ENCODE measurements around the gene IL4R. TPM values are rescaled to one million over a fixed set of nuclear protein-coding genes. Genes with fewer than 3 reads are reported as not detected.

The IL4R gene
- total and polyA plus RNA-seq, 2 of the 8 experiments (the other 6 are each of a cell fraction or from before 2014, with no cell fraction given): 29.1 to 29.4 TPM

DNA sequence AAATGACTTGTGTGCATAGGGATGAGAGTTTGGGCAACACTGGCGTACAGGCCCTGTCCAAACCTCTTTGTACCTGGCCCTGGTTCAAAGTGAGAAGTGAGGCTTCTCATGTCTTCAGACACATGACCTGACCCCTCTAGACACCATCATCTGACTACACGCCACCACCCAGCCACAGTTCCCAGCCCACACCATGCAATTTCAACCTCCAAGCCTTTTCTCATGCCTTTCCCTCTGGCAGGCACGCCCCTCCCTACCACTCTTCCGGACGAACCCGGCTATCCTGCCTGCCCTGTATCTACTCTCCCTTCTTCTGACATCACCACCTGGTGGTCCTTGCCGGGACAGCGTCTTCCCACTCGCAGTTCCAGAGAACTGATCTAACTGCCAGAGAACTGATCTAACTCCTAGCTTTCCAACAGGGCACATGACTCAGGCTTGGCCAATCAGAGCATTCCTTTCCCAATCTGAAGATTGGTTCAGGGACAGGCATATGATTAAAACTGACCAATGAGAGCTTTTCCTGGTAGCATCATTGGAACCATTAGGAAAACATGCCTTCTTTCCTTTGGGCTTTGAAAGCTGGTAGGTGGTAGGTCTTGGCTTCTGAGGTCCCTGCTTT is 61.1 kb downstream of the IL4R start:
- Histone ChIP-seq H3K56ac (replicated peaks; ENCODE audit: insufficient read length, low read depth, low read length) (no peak overlapping the region), H3K9me3 (ENCODE audit: insufficient read depth in 2 of 2, low read depth in 1 of 2, low read length in 1 of 2) (0 out of 4 replicates have a peak, but pooled peaks cover 0 to 3% of the 10 kb centered on the region in 2 experiments), H3K4me1 (replicated peaks in 1 of 4; ENCODE audit: control insufficient read depth in 3 of 4, insufficient read depth in 4 of 4, low read length in 3 of 4) (peaks cover 0 to 2% (median 0%) of the 10 kb centered on the region in 4 experiments; a peak in 3 of 7 replicates), H3K36me3 (ENCODE audit: control insufficient read depth in 2 of 4, insufficient read depth in 4 of 4, low read length in 3 of 4) (no peaks in the 10 kb centered on the region), H3K79me2 (ENCODE audit: control insufficient read depth in 1 of 2, insufficient read depth in 2 of 2, low read length in 2 of 2) (no peaks in the 10 kb centered on the region), H2BK120ac (replicated peaks; ENCODE audit: low read depth, low read length) (no peak overlapping the region), H2AFZ (ENCODE audit: low read length) (peak overlapping the region; percentile 72; the same call in 1 of the 2 replicates), H2BK20ac (ENCODE audit: low read length) (no peak overlapping the region), H3K4me3 (ENCODE audit: extremely low read depth in 1 of 4, insufficient read depth in 2 of 4, low read depth in 3 of 4, low read length in 4 of 4) (no peak overlapping the region), H2BK5ac (ENCODE audit: low read depth, low read length) (no peak overlapping the region), H4K8ac (ENCODE audit: extremely low read depth, insufficient read depth, low read length) (peak overlapping the region; percentile 52; the same call in 1 of the 2 replicates), H4K20me1 (replicated peaks in 1 of 2; ENCODE audit: control insufficient read depth in 1 of 2, insufficient read depth in 2 of 2, low read length in 2 of 2) (no peaks in the 10 kb centered on the region), H4K5ac (ENCODE audit: insufficient read length, low read depth, low read length) (no peak overlapping the region), H3K14ac (ENCODE audit: insufficient read length) (no peak overlapping the region), H3K23ac (ENCODE audit: insufficient read length) (no peak overlapping the region), H3K9ac (replicated peaks in 1 of 4; ENCODE audit: extremely low read depth in 1 of 4, low read depth in 3 of 4, low read length in 3 of 4) (no peak overlapping the region), H3K27ac (ENCODE audit: low read depth, low read length) (no peak overlapping the region), H4K91ac (replicated peaks; ENCODE audit: insufficient read length, low read length) (peak overlapping the region; percentile 42), H3K4ac (replicated peaks; ENCODE audit: insufficient read length, low read depth, low read length) (no peak overlapping the region), H3K4me2 (ENCODE audit: insufficient read depth in 1 of 2, low read depth in 2 of 2, low read length in 2 of 2) (0 out of 4 replicates have a peak overlapping the region, but pooled peaks of 1 of the 2 experiments have one; percentile 4), H3K79me1 (ENCODE audit: low read depth, low read length) (no peaks in the 10 kb centered on the region), H3K18ac (ENCODE audit: extremely low read depth, low read length) (no peak overlapping the region), H2BK15ac (ENCODE audit: low read length) (0 out of 2 replicates have a peak overlapping the region, but pooled peaks have one; percentile 12), H2BK12ac (ENCODE audit: low read depth, low read length) (no peak overlapping the region; the same call in 1 of the 2 replicates), H3K23me2 (ENCODE audit: low read depth, low read length) (no peaks in the 10 kb centered on the region), H3K27me3 (replicated peaks in 1 of 4; ENCODE audit: control insufficient read depth in 3 of 4, extremely low read depth in 1 of 4, insufficient read depth in 3 of 4, low read length in 3 of 4) (no peaks in the 10 kb centered on the region), H2AK5ac (ENCODE audit: low read depth, low read length) (no peak overlapping the region)
- CTCF ChIA-PET (ENCODE audit: partially characterized antibody): interaction anchor here (0.6 to 4.1 kb wide), 25 partner anchors 8 to 223 kb away, joined by 3 to 21 read pairs (median 4); partner anchors contain the start of gene IL21R
- POLR2A ChIA-PET (ENCODE audit: partially characterized antibody): interaction anchor here (0.9 kb wide), 1 partner anchor 13 kb away, joined by 3 read pairs; no protein-coding TSS in a partner anchor
- FAIRE-seq (peak; percentile 100), DNase-seq (ENCODE audit: low read depth in 1 of 2, low spot score in 2 of 2) (peak; percentile 87 to 93)
- WGBS, 2 experiments (ENCODE audit: extremely low coverage in 1 of 2, insufficient coverage in 1 of 2, insufficient read length in 1 of 2, insufficient replicate concordance in 2 of 2, low coverage in 1 of 2, low lambda C conversion rate in 2 of 2, missing lambda C conversion rate in 1 of 2): 34% methylated on average over 9 of the region's 9 CpGs; no CpG with 5 or more reads in 1 of the 2 experiments
- TF ChIP-seq TBP (IDR thresholded peaks at IDR 0.05; ENCODE audit: low read depth, low read length): peak; percentile 71
- TF ChIP-seq, protein P1, sequence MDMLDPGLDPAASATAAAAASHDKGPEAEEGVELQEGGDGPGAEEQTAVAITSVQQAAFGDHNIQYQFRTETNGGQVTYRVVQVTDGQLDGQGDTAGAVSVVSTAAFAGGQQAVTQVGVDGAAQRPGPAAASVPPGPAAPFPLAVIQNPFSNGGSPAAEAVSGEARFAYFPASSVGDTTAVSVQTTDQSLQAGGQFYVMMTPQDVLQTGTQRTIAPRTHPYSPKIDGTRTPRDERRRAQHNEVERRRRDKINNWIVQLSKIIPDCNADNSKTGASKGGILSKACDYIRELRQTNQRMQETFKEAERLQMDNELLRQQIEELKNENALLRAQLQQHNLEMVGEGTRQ (IDR thresholded peaks at IDR 0.05; ENCODE audit: low read length): peak; percentile 98
- TF ChIP-seq CREB1 (IDR thresholded peaks at IDR 0.05): peak; percentile 43; the same call in 1 of the 2 replicates
- TF ChIP-seq RAD21 (IDR thresholded peaks at IDR 0.05 in 1 of 2, conservative IDR thresholded peaks at IDR 0.05 in 1 of 2; ENCODE audit: low read depth in 2 of 2, low read length in 2 of 2): peak; percentile 63 to 73
- TF ChIP-seq, protein P2, sequence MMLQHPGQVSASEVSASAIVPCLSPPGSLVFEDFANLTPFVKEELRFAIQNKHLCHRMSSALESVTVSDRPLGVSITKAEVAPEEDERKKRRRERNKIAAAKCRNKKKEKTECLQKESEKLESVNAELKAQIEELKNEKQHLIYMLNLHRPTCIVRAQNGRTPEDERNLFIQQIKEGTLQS (IDR thresholded peaks at IDR 0.05; ENCODE audit: insufficient read depth, low read depth, low read length): peak; percentile 92

Data from H1 (cell line).